Sigmoid colon (tissue), 7 donors: ENCODE measurements around the gene EHF. TPM values are rescaled to one million over a fixed set of nuclear protein-coding genes. Genes with fewer than 3 reads are reported as not detected.

Experiments
- DNase-seq: peaks from one replicate; pipeline ENCODE4 v3.0.0-alpha.2; 2019
- H3K27ac ChIP-seq, 4 donors: fragments of 200-600 bp; sonication (generic); one replicate each; pipeline ENCODE4 v1.5.1; 2016 to 2019; ENCODE audit warnings: mild to moderate bottlenecking in 1 of 4
- H3K27me3 ChIP-seq, 3 donors: fragments of 200-600 bp; sonication (generic); one replicate each; pipeline ENCODE4 v1.5.1; 2019; ENCODE audit warnings: mild to moderate bottlenecking in 1 of 3
- H3K36me3 ChIP-seq, 4 donors: fragments of 200-600 bp; sonication (generic); one replicate each; pipeline ENCODE4 v1.5.1; 2016 to 2019
- H3K4me1 ChIP-seq, 4 donors: fragments of 200-600 bp; sonication (generic); one replicate each; pipeline ENCODE4 v1.5.1; 2017 to 2019
- H3K4me3 ChIP-seq, 4 donors: fragments of 200-600 bp; sonication (generic); one replicate each; pipeline ENCODE4 v1.5.1; 2017 to 2019; ENCODE audit warnings: mild to moderate bottlenecking in 2 of 4, moderate library complexity in 1 of 4
- H3K9me3 ChIP-seq, 4 donors: fragments of 200-600 bp in 3 of 4; sonication (generic) in 3 of 4; one replicate each; pipeline versions ENCODE4 v1.5.1 to v1.6.1; 2013 to 2019
- EP300 ChIP-seq, 4 donors: sonication (generic); formaldehyde crosslinking; IDR thresholded peaks; one replicate each; pipeline ENCODE4 v1.6.1; 2017; ENCODE audit warnings: antibody characterized with exemption in 4 of 4
- POLR2A ChIP-seq, 2 donors: fragments of 450-650 bp; IDR thresholded peaks; one replicate each; pipeline ENCODE4 v1.6.1; 2016; ENCODE audit warnings: antibody characterized with exemption in 2 of 2, mild to moderate bottlenecking in 2 of 2, moderate library complexity in 2 of 2
- POLR2AphosphoS5 ChIP-seq, 4 donors: sonication (generic); formaldehyde crosslinking; IDR thresholded peaks; one replicate each; pipeline ENCODE4 v1.6.1; 2017; ENCODE audit warnings: antibody characterized with exemption in 4 of 4
- WGBS, 2 donors: extraction: QIAGEN DNeasy Blood & Tissue Kit; methylation state at CpG; one replicate each; pipeline ENCODE4 v1.1.7; 2013; 5-methylcytosine and 5-hydroxymethylcytosine counted together
- intact Hi-C: fragments of 100-400 bp; cut with DNase I; formaldehyde crosslinking; loops from one replicate; pipeline ENCODE4 v1.15.1; 2023
- polyA plus RNA-seq, 3 donors: library from polyadenylated mRNA; stranded (reverse); fragments of 200-250 nt; gene quantifications; one replicate each; pipeline ENCODE4 v1.2.3, GENCODE V29; 2013
- total RNA-seq, 4 donors: library from RNA; depleted of rRNA; stranded (reverse); fragments of >200 nt; gene quantifications; one replicate each; pipeline ENCODE4 v1.1.0, GENCODE V29; 2016
- TF ChIP-seq, protein P1 (sequence below), 4 experiments: fragments of 450-650 bp in 3 of 4; fragments of 200-600 bp in 1 of 4; IDR thresholded peaks; one replicate each; pipeline ENCODE4 v1.5.1; 2016 to 2019; ENCODE audit warnings: antibody characterized with exemption in 4 of 4, mild to moderate bottlenecking in 3 of 4, moderate library complexity in 2 of 4
- donor health status: healthy with polysubstance abuse.
- donor health status: Bipolar disorder and iron deficiency.
- donor health status: healthy.

EHF gene
- total and polyA plus RNA-seq, 7 donors, result 1.4 to 151 (median 60.7) TPM; not detected in 2

DNA sequence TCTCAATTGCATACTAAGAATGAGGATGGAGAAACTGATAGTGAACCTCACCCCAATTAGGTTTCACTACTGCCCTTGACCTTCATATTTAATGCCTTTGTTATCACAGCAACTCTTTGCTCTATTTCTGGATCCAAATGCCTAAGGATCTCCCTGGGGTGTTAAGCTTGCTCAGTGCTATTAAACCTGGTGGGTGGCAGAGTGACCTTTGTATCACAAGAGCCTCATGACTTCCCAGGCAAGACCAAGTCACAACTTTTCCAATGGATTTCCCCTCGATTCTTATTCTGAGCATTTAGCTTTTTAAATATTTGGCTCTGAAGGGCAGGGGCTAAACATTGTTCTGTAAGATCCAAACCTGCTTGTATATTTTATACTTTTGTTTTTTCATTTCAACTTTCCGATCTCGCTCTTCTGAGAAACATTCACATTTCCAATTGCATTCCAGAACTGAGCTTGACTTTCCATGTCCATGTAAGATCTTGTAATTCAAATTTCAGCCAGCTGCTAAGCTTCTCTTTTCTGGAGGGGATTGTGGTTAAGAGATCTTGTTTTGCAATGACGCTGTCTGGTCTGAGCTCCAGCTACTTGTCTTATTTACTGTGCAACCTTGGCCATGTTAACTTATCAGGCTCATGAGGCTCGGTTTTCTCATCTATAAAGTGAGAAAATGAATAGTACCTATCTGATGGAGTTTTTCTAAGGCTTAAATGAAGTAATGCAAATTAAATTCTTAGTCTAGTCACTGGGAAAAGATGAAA, 6.4 kb upstream of the EHF start:
- intact Hi-C loops, result no loop called here
- no peak for DNase-seq
- no peaks in the 10 kb centered on the region for H3K9me3 ChIP-seq

GRCh38 chr11:34616086-34616485, 4.8 kb upstream of the EHF start:
- DNase-seq, result no peak
- Histone ChIP-seq H3K4me3 (no peak overlapping the region), H3K4me1 (no peaks in the 10 kb centered on the region), H3K9me3 (no peaks in the 10 kb centered on the region), H3K27ac (no peak overlapping the region), H3K27me3 (no peaks in the 10 kb centered on the region), H3K36me3 (no peaks in the 10 kb centered on the region)
- intact Hi-C loops, result no loop called here
- WGBS, 2 donors, result 68 to 78% methylated on average over 1 of the region's 1 CpG
- TF ChIP-seq, protein P1, sequence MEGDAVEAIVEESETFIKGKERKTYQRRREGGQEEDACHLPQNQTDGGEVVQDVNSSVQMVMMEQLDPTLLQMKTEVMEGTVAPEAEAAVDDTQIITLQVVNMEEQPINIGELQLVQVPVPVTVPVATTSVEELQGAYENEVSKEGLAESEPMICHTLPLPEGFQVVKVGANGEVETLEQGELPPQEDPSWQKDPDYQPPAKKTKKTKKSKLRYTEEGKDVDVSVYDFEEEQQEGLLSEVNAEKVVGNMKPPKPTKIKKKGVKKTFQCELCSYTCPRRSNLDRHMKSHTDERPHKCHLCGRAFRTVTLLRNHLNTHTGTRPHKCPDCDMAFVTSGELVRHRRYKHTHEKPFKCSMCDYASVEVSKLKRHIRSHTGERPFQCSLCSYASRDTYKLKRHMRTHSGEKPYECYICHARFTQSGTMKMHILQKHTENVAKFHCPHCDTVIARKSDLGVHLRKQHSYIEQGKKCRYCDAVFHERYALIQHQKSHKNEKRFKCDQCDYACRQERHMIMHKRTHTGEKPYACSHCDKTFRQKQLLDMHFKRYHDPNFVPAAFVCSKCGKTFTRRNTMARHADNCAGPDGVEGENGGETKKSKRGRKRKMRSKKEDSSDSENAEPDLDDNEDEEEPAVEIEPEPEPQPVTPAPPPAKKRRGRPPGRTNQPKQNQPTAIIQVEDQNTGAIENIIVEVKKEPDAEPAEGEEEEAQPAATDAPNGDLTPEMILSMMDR (IDR thresholded peaks at IDR 0.05), result no peak
- TF ChIP-seq POLR2A (IDR thresholded peaks at IDR 0.05) (no peak), POLR2AphosphoS5 (IDR thresholded peaks at IDR 0.05) (no peak), EP300 (IDR thresholded peaks at IDR 0.05) (no peak)

More for the DNA sequence above, 6.4 kb upstream of the EHF start:
- WGBS, 2 donors, result 54 to 75% methylated on average over 5 of the region's 5 CpGs
- H3K36me3 ChIP-seq, result no peaks in the 10 kb centered on the region
- H3K4me3 ChIP-seq, result no peak overlapping the region
- H3K27me3 ChIP-seq, result no peaks in the 10 kb centered on the region
- TF ChIP-seq, protein P1 (IDR thresholded peaks at IDR 0.05), result no peak
- TF ChIP-seq EP300 (IDR thresholded peaks at IDR 0.05) (no peak), POLR2A (IDR thresholded peaks at IDR 0.05) (no peak), POLR2AphosphoS5 (IDR thresholded peaks at IDR 0.05) (no peak)
- no peaks in the 10 kb centered on the region for H3K4me1 ChIP-seq
- no peak overlapping the region for H3K27ac ChIP-seq

GRCh38 chr11:34616830-34617504, 3.9 kb upstream of the EHF start:
- WGBS, 2 donors, result 60 to 83% methylated on average over 7 of the region's 7 CpGs
- no peak for TF ChIP-seq POLR2AphosphoS5 (IDR thresholded peaks at IDR 0.05)
- TF ChIP-seq POLR2A (IDR thresholded peaks at IDR 0.05), result no peak
- TF ChIP-seq, protein P1 (IDR thresholded peaks at IDR 0.05), result no peak
- TF ChIP-seq EP300 (IDR thresholded peaks at IDR 0.05), result no peak
- intact Hi-C loops, result no loop called here
- Histone ChIP-seq H3K9me3 (no peaks in the 10 kb centered on the region), H3K36me3 (no peaks in the 10 kb centered on the region), H3K4me3 (no peak overlapping the region), H3K27me3 (no peaks in the 10 kb centered on the region), H3K4me1 (no peaks in the 10 kb centered on the region), H3K27ac (no peak overlapping the region)
- no peak for DNase-seq

DNA sequence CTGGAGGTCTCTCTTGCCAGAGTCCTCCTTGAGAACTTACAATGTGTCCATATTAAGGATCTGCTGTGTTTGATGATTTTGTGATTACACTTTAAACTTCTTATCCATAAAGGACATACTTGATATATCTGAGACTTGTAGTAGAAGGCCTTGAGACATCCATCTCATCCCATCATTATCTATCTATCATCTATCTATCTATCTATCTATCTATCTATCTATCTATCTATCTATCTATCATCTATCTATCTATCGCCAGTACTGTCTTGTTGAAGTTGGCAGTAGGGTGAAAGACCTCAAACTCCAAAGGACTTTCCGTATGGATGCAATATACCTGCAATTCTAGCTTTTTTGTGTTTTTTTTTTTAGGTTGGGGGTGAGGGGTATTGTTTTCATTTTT, 2.5 kb upstream of the EHF start:
- Histone ChIP-seq H3K9me3 (no peaks in the 10 kb centered on the region), H3K27ac (no peak overlapping the region), H3K27me3 (no peaks in the 10 kb centered on the region), H3K36me3 (no peaks in the 10 kb centered on the region), H3K4me3 (no peak overlapping the region), H3K4me1 (no peaks in the 10 kb centered on the region)
- WGBS, 2 donors, result 96 to 98% methylated on average over 2 of the region's 2 CpGs
- intact Hi-C loops, result no loop called here
- no peak for DNase-seq
- TF ChIP-seq POLR2AphosphoS5 (IDR thresholded peaks at IDR 0.05) (no peak), EP300 (IDR thresholded peaks at IDR 0.05) (no peak), POLR2A (IDR thresholded peaks at IDR 0.05) (no peak)
- TF ChIP-seq, protein P1 (IDR thresholded peaks at IDR 0.05), result no peak
